Measurements from ENCODE around the gene CEP72. TPM values are rescaled to one million over a fixed set of nuclear protein-coding genes. Genes with fewer than 3 reads are reported as not detected.

CEP72 gene
- total and polyA plus RNA-seq, 10 of the 15 experiments (the other 5 are each of a cell fraction or from before 2014, with no cell fraction given) = 0.35 to 13.5 (median 8.3) TPM

DNA sequence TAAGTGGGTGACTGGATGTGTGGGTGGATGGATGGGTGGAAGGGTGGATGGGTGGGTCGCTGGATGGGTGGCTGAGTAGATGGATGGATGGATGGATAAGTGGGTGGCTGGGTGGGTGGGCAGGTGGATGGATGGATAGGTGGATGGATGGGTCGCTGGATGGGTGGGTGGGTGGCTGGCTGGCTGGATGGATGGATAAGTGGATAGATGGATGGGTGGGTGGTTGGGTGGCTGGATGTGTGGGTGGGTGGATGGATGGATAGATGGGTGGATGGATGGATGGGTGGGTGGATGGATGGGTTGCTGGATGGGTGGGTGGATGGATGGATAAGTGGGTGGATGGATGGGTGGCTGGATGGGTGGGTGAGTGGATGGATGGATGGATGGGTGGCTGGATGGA, 27.3 kb upstream of the CEP72 start:
- POLR2A ChIA-PET = no interaction called here
- Histone ChIP-seq H3K79me2 (ENCODE audit: control insufficient read depth, insufficient read depth, low read length) (no peaks in the 10 kb centered on the region), H3K9ac (ENCODE audit: control insufficient read depth, insufficient read depth, low read length) (no peak overlapping the region), H3K9me3 (replicated peaks; ENCODE audit: control insufficient read depth, insufficient read depth, low read length) (peaks cover 3% of the 10 kb centered on the region; the same call in 1 of the 3 replicates), H3K27me3 (replicated peaks in 1 of 2; ENCODE audit: control insufficient read depth in 2 of 2, insufficient read depth in 2 of 2, low read length in 1 of 2) (no peaks in the 10 kb centered on the region; a peak in 1 of 4 replicates), H3K27ac (ENCODE audit: control insufficient read depth, insufficient read depth) (no peak overlapping the region), H3K4me1 (ENCODE audit: control insufficient read depth, insufficient read depth, low read length) (no peaks in the 10 kb centered on the region), H3K36me3 (ENCODE audit: control insufficient read depth in 2 of 2, insufficient read depth in 2 of 2, low read length in 1 of 2) (no peaks in the 10 kb centered on the region), H2AFZ (ENCODE audit: control insufficient read depth, low read depth, low read length) (no peak overlapping the region), H3K4me2 (ENCODE audit: control insufficient read depth, insufficient read depth) (no peak overlapping the region), H4K20me1 (ENCODE audit: control insufficient read depth, insufficient read depth) (no peaks in the 10 kb centered on the region), H3K4me3 (no peak overlapping the region)
- no CpG with 5 or more reads among the region's 2 CpGs for whole genome bisulfite sequencing (ENCODE audit: insufficient coverage, insufficient replicate concordance, low lambda C conversion rate, missing lambda C conversion rate)
- in situ Hi-C loops (cut with MboI) = no loop called here
- no TSS peak for BruUV-seq (replicated peaks)
- RAD21 ChIA-PET (ENCODE audit: unreplicated experiment) = no interaction called here
- SMC1A ChIA-PET (ENCODE audit: uncharacterized antibody, unreplicated experiment) = no interaction called here
- ATAC-seq = no peak
- no peak for DNase-seq (ENCODE audit: low read depth, low spot score)
- FAIRE-seq = no peak
- CTCF ChIA-PET = no interaction called here
- no peak for TF ChIP-seq EED (IDR thresholded peaks at IDR 0.05; ENCODE audit: low read depth)
- TF ChIP-seq, protein P1, sequence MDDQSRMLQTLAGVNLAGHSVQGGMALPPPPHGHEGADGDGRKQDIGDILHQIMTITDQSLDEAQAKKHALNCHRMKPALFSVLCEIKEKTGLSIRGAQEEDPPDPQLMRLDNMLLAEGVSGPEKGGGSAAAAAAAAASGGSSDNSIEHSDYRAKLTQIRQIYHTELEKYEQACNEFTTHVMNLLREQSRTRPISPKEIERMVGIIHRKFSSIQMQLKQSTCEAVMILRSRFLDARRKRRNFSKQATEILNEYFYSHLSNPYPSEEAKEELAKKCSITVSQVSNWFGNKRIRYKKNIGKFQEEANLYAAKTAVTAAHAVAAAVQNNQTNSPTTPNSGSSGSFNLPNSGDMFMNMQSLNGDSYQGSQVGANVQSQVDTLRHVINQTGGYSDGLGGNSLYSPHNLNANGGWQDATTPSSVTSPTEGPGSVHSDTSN (IDR thresholded peaks at IDR 0.05; ENCODE audit: insufficient replicate concordance, low read depth, low read length) = no peak
- TF ChIP-seq TAF1 (IDR thresholded peaks at IDR 0.05; ENCODE audit: borderline replicate concordance, low read depth, low read length) = no peak
- no peak for TF ChIP-seq SREBF2 (IDR thresholded peaks at IDR 0.05; ENCODE audit: low read length)
- intact Hi-C loops (cut with micrococcal nuclease; ENCODE audit: unreplicated experiment) = no loop called here

DNA sequence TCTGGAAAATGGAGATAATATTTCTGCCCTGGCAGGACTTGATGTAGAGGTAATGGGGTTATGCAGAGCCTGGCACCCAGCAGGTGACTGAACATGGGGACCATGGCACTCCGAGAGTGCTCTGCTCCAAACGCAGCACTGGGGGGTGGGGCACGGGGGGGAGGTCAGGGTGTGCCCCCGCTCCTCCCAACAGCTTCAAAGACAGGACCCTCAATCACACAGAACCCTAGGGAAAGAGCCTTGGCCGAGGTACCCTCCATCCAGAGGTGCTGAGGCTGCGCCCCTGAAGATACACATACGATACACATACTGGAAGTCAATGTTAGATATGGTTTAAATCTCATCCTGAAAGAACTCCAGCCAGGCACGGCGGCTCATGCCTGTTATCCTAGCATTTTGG, 26.6 kb upstream of the CEP72 start:
- H3K27me3 ChIP-seq (replicated peaks in 1 of 2; ENCODE audit: control insufficient read depth in 2 of 2, insufficient read depth in 2 of 2, low read length in 1 of 2) = no peaks in the 10 kb centered on the region; a peak in 1 of 4 replicates
- no peak overlapping the region for H3K9ac ChIP-seq (ENCODE audit: control insufficient read depth, insufficient read depth, low read length)
- no peaks in the 10 kb centered on the region for H3K79me2 ChIP-seq (ENCODE audit: control insufficient read depth, insufficient read depth, low read length)
- H3K9me3 ChIP-seq (replicated peaks; ENCODE audit: control insufficient read depth, insufficient read depth, low read length) = peaks cover 4% of the 10 kb centered on the region; the same call in 1 of the 3 replicates
- H3K36me3 ChIP-seq (ENCODE audit: control insufficient read depth in 2 of 2, insufficient read depth in 2 of 2, low read length in 1 of 2) = no peaks in the 10 kb centered on the region
- no TSS peak for BruUV-seq (replicated peaks)
- no peak overlapping the region for H3K4me2 ChIP-seq (ENCODE audit: control insufficient read depth, insufficient read depth)
- POLR2A ChIA-PET = no interaction called here
- H2AFZ ChIP-seq (ENCODE audit: control insufficient read depth, low read depth, low read length) = no peak overlapping the region
- DNase-seq (ENCODE audit: low read depth, low spot score) = no peak
- FAIRE-seq = no peak
- CTCF ChIA-PET = no interaction called here
- ATAC-seq = no peak
- no peak overlapping the region for H3K27ac ChIP-seq (ENCODE audit: control insufficient read depth, insufficient read depth)
- SMC1A ChIA-PET (ENCODE audit: uncharacterized antibody, unreplicated experiment) = no interaction called here
- 29% methylated on average over 9 of the region's 9 CpGs for WGBS (ENCODE audit: insufficient coverage, insufficient replicate concordance, low lambda C conversion rate, missing lambda C conversion rate)
- H3K4me3 ChIP-seq = no peak overlapping the region
- in situ Hi-C loops (cut with MboI) = no loop called here
- no peaks in the 10 kb centered on the region for H4K20me1 ChIP-seq (ENCODE audit: control insufficient read depth, insufficient read depth)
- H3K4me1 ChIP-seq (ENCODE audit: control insufficient read depth, insufficient read depth, low read length) = no peaks in the 10 kb centered on the region
- intact Hi-C loops (cut with micrococcal nuclease; ENCODE audit: unreplicated experiment) = no loop called here
- RAD21 ChIA-PET (ENCODE audit: unreplicated experiment) = no interaction called here
- TF ChIP-seq HSF1 (IDR thresholded peaks at IDR 0.05; ENCODE audit: low read depth, low read length) (no peak), REST (IDR thresholded peaks at IDR 0.05; ENCODE audit: low read depth, low read length) (no peak), PML (IDR thresholded peaks at IDR 0.05; ENCODE audit: low read length) (no peak), LARP7 (IDR thresholded peaks at IDR 0.05) (no peak), ESRRA (IDR thresholded peaks at IDR 0.05; ENCODE audit: low read length) (no peak)
- TF ChIP-seq, protein P2, sequence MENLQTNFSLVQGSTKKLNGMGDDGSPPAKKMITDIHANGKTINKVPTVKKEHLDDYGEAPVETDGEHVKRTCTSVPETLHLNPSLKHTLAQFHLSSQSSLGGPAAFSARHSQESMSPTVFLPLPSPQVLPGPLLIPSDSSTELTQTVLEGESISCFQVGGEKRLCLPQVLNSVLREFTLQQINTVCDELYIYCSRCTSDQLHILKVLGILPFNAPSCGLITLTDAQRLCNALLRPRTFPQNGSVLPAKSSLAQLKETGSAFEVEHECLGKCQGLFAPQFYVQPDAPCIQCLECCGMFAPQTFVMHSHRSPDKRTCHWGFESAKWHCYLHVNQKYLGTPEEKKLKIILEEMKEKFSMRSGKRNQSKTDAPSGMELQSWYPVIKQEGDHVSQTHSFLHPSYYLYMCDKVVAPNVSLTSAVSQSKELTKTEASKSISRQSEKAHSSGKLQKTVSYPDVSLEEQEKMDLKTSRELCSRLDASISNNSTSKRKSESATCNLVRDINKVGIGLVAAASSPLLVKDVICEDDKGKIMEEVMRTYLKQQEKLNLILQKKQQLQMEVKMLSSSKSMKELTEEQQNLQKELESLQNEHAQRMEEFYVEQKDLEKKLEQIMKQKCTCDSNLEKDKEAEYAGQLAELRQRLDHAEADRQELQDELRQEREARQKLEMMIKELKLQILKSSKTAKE (IDR thresholded peaks at IDR 0.05; ENCODE audit: low read depth, poor library complexity, severe bottlenecking) = no peak

Data from GM12878 (cell line).